Esophagus (tissue), 2 donors: ENCODE data around the gene TMEM175. TPM values are rescaled to one million over a fixed set of nuclear protein-coding genes. Genes with fewer than 3 reads are reported as not detected.
"Not testable (repeated sequence)": the region's sequence is repeated elsewhere in the genome, so short reads cannot be mapped to it uniquely, and the experiment has no call there.

Source experiments
- H3K27ac ChIP-seq, 2 donors: one replicate each; pipeline ENCODE4 v1.5.1; 2013; ENCODE audit warnings: low read depth in 2 of 2, mild to moderate bottlenecking in 2 of 2, inconsistent platforms in 1 of 2, low read length in 1 of 2, moderate library complexity in 1 of 2
- H3K27me3 ChIP-seq, 2 donors: one replicate each; pipeline ENCODE4 v1.6.1; 2013; ENCODE audit warnings: low read length in 2 of 2, control low read depth in 1 of 2, mild to moderate bottlenecking in 1 of 2; ENCODE audit not compliant: insufficient read depth in 2 of 2, control insufficient read depth in 1 of 2
- H3K36me3 ChIP-seq, 2 donors: one replicate each; pipeline ENCODE4 v1.6.1; 2013; ENCODE audit warnings: low read length in 1 of 2; ENCODE audit not compliant: control insufficient read depth in 2 of 2, insufficient read depth in 2 of 2
- H3K4me1 ChIP-seq, 2 donors: one replicate each; pipeline ENCODE4 v1.6.1; 2013; ENCODE audit warnings: low read length in 1 of 2; ENCODE audit not compliant: control insufficient read depth in 2 of 2, insufficient read depth in 2 of 2
- H3K4me3 ChIP-seq, 2 donors: one replicate each; pipeline ENCODE4 v1.5.1; 2013; ENCODE audit warnings: low read length in 2 of 2, mild to moderate bottlenecking in 2 of 2, low read depth in 1 of 2, moderate library complexity in 1 of 2
- H3K9me3 ChIP-seq, 2 donors: one replicate each; pipeline ENCODE4 v1.6.1; 2013; ENCODE audit warnings: mild to moderate bottlenecking in 2 of 2, low read depth in 1 of 2, low read length in 1 of 2, moderate library complexity in 1 of 2; ENCODE audit not compliant: control insufficient read depth in 2 of 2, insufficient read depth in 1 of 2
- WGBS, 2 donors: extraction: QIAGEN DNeasy Blood & Tissue Kit; methylation state at CpG; one replicate each; pipeline ENCODE4 v1.1.7; 2013; 5-methylcytosine and 5-hydroxymethylcytosine counted together
- polyA plus RNA-seq, 2 donors: library from polyadenylated mRNA; stranded (reverse); fragments of 200-250 nt; gene quantifications; one replicate each; pipeline ENCODE4 v1.2.3, GENCODE V29; 2013
- donor health status: healthy with polysubstance abuse.
- donor health status: Bipolar disorder and iron deficiency.

The TMEM175 gene
- polyA plus RNA-seq, 2 donors: 16.6 to 32.2 TPM

GRCh38 chr4:931194-931959 lies 883 bp upstream of the TMEM175 start:
- peak overlapping the region; percentile 93 to 98 for H3K27ac ChIP-seq
- H3K4me1 ChIP-seq: peaks cover 6 to 7% of the 10 kb centered on the region in 2 donors
- 2 to 3% methylated on average over 31 of the region's 31 CpGs for WGBS, 2 donors
- peaks cover 0 to 3% of the 10 kb centered on the region in 2 donors for H3K36me3 ChIP-seq
- no peaks in the 10 kb centered on the region for H3K9me3 ChIP-seq
- H3K4me3 ChIP-seq: peak overlapping the region; percentile 98
- H3K27me3 ChIP-seq: no peaks in the 10 kb centered on the region

DNA sequence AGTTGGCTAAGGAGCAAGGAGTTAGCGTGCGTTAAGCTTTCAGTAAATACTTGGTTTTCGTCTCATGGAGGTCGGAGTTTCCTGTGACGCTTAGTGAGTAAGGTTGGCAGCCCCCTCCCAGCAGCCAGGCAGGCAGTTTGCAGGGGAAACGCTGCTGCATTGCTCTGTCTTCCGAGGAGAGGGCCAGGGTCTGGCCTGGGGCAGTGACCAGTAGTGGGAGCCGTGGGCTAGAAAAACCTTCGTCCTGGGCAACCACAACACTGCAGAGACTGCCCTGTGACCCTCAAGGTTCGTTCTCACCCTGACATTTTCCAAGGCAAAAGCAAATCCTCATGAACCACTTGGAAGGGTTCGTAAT lies 432 bp downstream of the TMEM175 start:
- Histone ChIP-seq H3K4me1 (peaks cover 4 to 7% of the 10 kb centered on the region in 2 donors), H3K4me3 (peak overlapping the region; percentile 67 to 98), H3K36me3 (peaks cover 0 to 3% of the 10 kb centered on the region in 2 donors), H3K9me3 (no peaks in the 10 kb centered on the region), H3K27me3 (no peaks in the 10 kb centered on the region), H3K27ac (peak overlapping the region; percentile 84 to 95)
- WGBS, 2 donors: 3% methylated on average over 11 of the region's 11 CpGs

DNA sequence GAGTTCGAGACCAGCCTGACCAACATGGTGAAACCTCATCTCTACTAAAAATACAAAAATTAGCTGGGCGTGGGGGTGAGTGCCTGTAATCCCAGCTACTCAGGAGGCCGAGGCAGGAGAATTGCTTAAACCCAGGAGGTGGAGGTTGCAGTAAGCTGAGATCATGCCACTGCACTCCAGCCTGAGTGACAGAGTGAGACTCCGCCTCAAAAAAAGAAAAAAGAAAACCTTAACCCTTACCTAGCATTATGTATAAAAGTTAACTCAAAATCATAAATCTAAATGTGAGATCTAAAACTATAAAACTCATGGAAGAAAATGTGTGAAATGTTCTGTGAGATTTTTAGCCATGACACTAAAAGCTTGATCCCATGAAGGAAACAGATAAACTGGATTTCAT lies 7.2 kb downstream of the TMEM175 start:
- not testable (repeated sequence) for H3K27ac ChIP-seq, H3K36me3 ChIP-seq, H3K4me3 ChIP-seq, H3K4me1 ChIP-seq, H3K27me3 ChIP-seq, H3K9me3 ChIP-seq
- 88 to 91% methylated on average over 4 of the region's 4 CpGs for WGBS, 2 donors

- Histone ChIP-seq H3K36me3 (peaks cover 0 to 2% of the 10 kb centered on the region in 2 donors), H3K4me3 (no peak overlapping the region), H3K4me1 (no peaks in the 10 kb centered on the region)
Measured at GRCh38 chr4:945274-946102, 13.2 kb downstream of the TMEM175 start.

GRCh38 chr4:946103-946450 lies 13.8 kb downstream of the TMEM175 start:
- H3K27me3 ChIP-seq: no peaks in the 10 kb centered on the region
- H3K4me1 ChIP-seq: no peaks in the 10 kb centered on the region
- 71 to 81% methylated on average over 9 of the region's 9 CpGs for WGBS, 2 donors
- no peak overlapping the region for H3K4me3 ChIP-seq
- H3K27ac ChIP-seq: no peak overlapping the region
- H3K9me3 ChIP-seq: peaks cover 0 to 2% of the 10 kb centered on the region in 2 donors
- H3K36me3 ChIP-seq: peaks cover 0 to 2% of the 10 kb centered on the region in 2 donors

More at GRCh38 chr4:945274-946102, 13.2 kb downstream of the TMEM175 start:
- 67 to 74% methylated on average over 28 of the region's 28 CpGs for WGBS, 2 donors
- Histone ChIP-seq H3K9me3 (peaks cover 0 to 2% of the 10 kb centered on the region in 2 donors), H3K27ac (no peak overlapping the region), H3K27me3 (no peaks in the 10 kb centered on the region)

DNA sequence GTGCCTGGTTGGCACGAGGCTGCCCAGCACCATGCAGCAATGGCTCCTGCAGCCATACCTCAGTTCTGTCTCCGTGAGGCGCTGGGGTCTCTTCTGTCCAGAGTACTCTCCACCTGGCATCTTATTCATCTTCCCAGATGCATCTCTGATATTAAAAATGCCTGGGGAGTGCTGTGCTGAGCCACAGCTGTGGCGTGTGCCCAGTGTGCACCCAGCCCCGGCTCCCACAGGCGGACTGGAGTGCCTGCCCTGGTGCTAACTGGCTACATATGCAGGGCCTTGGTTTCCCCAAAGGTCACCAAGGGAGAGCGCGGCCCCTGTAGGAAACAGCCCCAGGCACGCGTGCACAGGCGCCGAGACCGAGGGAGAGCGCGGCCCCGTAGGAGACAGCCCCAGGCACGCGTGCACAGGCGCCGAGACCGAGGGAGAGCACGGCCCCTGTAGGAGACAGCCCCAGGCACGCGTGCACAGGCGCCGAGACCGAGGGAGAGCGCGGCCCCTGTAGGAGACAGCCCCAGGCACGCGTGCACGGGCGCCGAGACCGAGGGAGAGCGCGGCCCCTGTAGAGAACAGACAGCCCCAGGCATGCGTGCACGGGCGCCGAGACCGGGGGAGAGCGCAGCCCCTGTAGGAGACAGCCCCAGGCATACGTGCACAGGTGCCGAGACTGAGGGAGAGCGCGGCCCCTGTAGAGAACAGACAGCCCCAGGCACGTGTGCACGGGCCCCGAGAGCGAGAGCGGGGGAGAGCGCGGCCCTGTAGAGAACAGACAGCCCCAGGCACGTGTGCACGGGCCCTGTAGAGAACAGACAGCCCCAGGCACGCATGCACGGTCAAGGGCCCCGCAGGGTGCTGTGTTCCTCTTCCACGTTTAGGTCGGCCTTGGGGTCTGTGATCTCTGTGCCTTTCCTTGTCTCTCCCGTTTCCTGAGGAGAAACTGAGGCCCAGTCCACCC lies 14.5 kb downstream of the TMEM175 start:
- 66 to 69% methylated on average over 62 of the region's 62 CpGs for WGBS, 2 donors
- Histone ChIP-seq H3K4me3 (no peak overlapping the region), H3K9me3 (peaks cover 0 to 2% of the 10 kb centered on the region in 2 donors), H3K27me3 (no peaks in the 10 kb centered on the region), H3K27ac (no peak overlapping the region), H3K36me3 (peaks cover 0 to 9% of the 10 kb centered on the region in 2 donors), H3K4me1 (no peaks in the 10 kb centered on the region)

GRCh38 chr4:947491-947971 lies 15.3 kb downstream of the TMEM175 start:
- peaks cover 0 to 2% of the 10 kb centered on the region in 2 donors for H3K9me3 ChIP-seq
- 91 to 92% methylated on average over 19 of the region's 19 CpGs for WGBS, 2 donors
- no peak overlapping the region for H3K27ac ChIP-seq
- H3K4me3 ChIP-seq: no peak overlapping the region
- H3K36me3 ChIP-seq: peaks cover 0 to 9% of the 10 kb centered on the region in 2 donors
- H3K4me1 ChIP-seq: no peaks in the 10 kb centered on the region
- no peaks in the 10 kb centered on the region for H3K27me3 ChIP-seq

DNA sequence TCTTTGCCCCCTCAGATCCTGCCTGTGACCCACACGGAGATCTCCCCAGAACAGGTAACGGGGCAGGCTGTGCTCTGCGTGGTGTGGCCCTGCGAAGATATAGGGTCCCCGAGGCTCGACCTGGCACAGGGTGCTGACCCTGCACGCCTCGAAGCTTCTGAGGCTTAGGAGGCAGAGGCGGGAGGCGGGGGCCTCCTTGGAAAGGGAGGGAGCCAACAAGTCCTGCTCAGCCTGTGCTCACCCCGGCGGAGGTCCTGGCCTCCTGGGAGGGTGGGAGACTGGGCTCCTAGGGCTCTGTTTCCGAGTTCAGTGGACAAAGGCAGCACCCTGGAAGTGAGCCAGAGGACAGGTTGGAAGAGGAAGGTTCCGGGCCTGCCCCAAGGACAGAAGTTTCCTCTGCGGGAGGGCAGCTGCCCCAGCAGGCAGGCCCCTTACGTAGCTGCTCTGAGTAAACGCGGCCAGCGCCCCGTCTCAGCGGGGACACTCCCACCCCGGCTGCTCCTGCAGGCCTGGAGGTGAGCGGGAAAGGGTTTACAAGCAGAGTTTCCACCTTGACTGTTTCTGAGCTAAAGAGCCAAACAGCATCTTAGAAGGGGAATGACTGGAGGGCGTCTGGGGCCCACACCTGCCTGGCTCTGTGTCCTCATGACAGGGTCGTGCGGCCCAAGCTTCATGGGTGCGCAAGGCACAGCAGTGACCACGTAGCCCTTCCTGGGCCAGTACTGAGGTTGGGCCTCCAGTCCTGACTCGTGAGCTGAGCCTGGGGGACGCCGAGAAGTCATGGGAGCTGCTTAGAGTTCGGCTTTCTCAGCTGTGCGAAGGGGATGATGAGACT lies 16.1 kb downstream of the TMEM175 start:
- Histone ChIP-seq H3K36me3 (peaks cover 0 to 14% of the 10 kb centered on the region in 2 donors), H3K4me3 (no peak overlapping the region), H3K27ac (no peak overlapping the region), H3K4me1 (no peaks in the 10 kb centered on the region), H3K9me3 (peaks cover 0 to 2% of the 10 kb centered on the region in 2 donors), H3K27me3 (no peaks in the 10 kb centered on the region)
- 80 to 83% methylated on average over 31 to 33 of the region's 33 CpGs for WGBS, 2 donors
